Measurements from ENCODE around the gene TSHZ2. TPM values are rescaled to one million over a fixed set of nuclear protein-coding genes. Genes with fewer than 3 reads are reported as not detected.

The TSHZ2 gene
- total RNA-seq, 1 experiment from 2014 or later: 0.07 TPM

GRCh38 chr20:53298911-53299310 is 326.8 kb downstream of the TSHZ2 start:
- H3K4me2 ChIP-seq (ENCODE audit: low read length): no peak overlapping the region
- H3K27me3 ChIP-seq (ENCODE audit: insufficient read depth, low read length): peaks cover 90% of the 10 kb centered on the region
- POLR2A ChIA-PET: no interaction called here
- no peaks in the 10 kb centered on the region for H4K20me1 ChIP-seq (ENCODE audit: insufficient read depth)
- H3K9me2 ChIP-seq (ENCODE audit: insufficient read depth): no peaks in the 10 kb centered on the region
- no peaks in the 10 kb centered on the region for H3K9me3 ChIP-seq (ENCODE audit: control insufficient read depth in 1 of 2, insufficient read depth in 1 of 2, low read depth in 1 of 2, low read length in 2 of 2)
- no peak overlapping the region for H2AFZ ChIP-seq (ENCODE audit: low read depth, low read length, poor library complexity, severe bottlenecking)
- no peaks in the 10 kb centered on the region for H3K4me1 ChIP-seq (ENCODE audit: control insufficient read depth in 1 of 2, insufficient read depth in 2 of 2, low read length in 2 of 2)
- TF ChIP-seq YY1 (IDR thresholded peaks at IDR 0.05; ENCODE audit: extremely low read depth, insufficient replicate concordance, low read depth, low read length): no peak
- no peak for TF ChIP-seq EZH2 (IDR thresholded peaks at IDR 0.05)
- no peak for TF ChIP-seq CBX3 (IDR thresholded peaks at IDR 0.05; ENCODE audit: low read depth)
- TF ChIP-seq FOSL1 (IDR thresholded peaks at IDR 0.05; ENCODE audit: low read depth): no peak
- TF ChIP-seq ELF1 (IDR thresholded peaks at IDR 0.05; ENCODE audit: borderline replicate concordance, low read depth): no peak
- TF ChIP-seq TCF7L2 (IDR thresholded peaks at IDR 0.05; ENCODE audit: borderline replicate concordance, extremely low read depth, insufficient read depth, insufficient read length): no peak
- no peak for TF ChIP-seq SRF (IDR thresholded peaks at IDR 0.05; ENCODE audit: low read depth)
- TF ChIP-seq CEBPB (IDR thresholded peaks at IDR 0.05; ENCODE audit: low read depth): no peak
- TF ChIP-seq, protein P1, sequence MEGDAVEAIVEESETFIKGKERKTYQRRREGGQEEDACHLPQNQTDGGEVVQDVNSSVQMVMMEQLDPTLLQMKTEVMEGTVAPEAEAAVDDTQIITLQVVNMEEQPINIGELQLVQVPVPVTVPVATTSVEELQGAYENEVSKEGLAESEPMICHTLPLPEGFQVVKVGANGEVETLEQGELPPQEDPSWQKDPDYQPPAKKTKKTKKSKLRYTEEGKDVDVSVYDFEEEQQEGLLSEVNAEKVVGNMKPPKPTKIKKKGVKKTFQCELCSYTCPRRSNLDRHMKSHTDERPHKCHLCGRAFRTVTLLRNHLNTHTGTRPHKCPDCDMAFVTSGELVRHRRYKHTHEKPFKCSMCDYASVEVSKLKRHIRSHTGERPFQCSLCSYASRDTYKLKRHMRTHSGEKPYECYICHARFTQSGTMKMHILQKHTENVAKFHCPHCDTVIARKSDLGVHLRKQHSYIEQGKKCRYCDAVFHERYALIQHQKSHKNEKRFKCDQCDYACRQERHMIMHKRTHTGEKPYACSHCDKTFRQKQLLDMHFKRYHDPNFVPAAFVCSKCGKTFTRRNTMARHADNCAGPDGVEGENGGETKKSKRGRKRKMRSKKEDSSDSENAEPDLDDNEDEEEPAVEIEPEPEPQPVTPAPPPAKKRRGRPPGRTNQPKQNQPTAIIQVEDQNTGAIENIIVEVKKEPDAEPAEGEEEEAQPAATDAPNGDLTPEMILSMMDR (IDR thresholded peaks at IDR 0.05 in 2 of 3, conservative IDR thresholded peaks at IDR 0.05 in 1 of 3; ENCODE audit: borderline replicate concordance in 1 of 3, insufficient read depth in 1 of 3, low read depth in 2 of 3, low read length in 2 of 3): no peak
- TF ChIP-seq POLR2AphosphoS5 (IDR thresholded peaks at IDR 0.05; ENCODE audit: low read depth, low read length): no peak
- no peak for TF ChIP-seq POLR2A (IDR thresholded peaks at IDR 0.05; ENCODE audit: borderline replicate concordance, extremely low read depth, insufficient read depth, insufficient read length)
- no peak for TF ChIP-seq ZFX (IDR thresholded peaks at IDR 0.05)
- TF ChIP-seq RAD21 (IDR thresholded peaks at IDR 0.05; ENCODE audit: low read depth): no peak
- TF ChIP-seq JUND (IDR thresholded peaks at IDR 0.05): no peak
- no peak for TF ChIP-seq ATF3 (IDR thresholded peaks at IDR 0.05)
- TF ChIP-seq EGR1 (IDR thresholded peaks at IDR 0.05; ENCODE audit: low read depth): no peak
- ATAC-seq: no peak
- CTCF ChIA-PET: no interaction called here
- intact Hi-C loops (cut with micrococcal nuclease): no loop called here
- H3K9ac ChIP-seq (ENCODE audit: low read length): no peak overlapping the region
- no peak overlapping the region for H3K27ac ChIP-seq (ENCODE audit: low read depth, low read length)
- no peak overlapping the region for H3K4me3 ChIP-seq (replicated peaks in 1 of 2; ENCODE audit: low read depth in 1 of 2, low read length in 2 of 2)
- BruUV-seq (replicated peaks): no TSS peak
- RAD21 ChIA-PET (ENCODE audit: low non-redundant PET in 1 of 2, low total read pairs in 2 of 2, uncharacterized antibody in 2 of 2, unreplicated experiment in 2 of 2): no interaction called here
- H3K79me2 ChIP-seq (ENCODE audit: insufficient read depth, low read length): no peaks in the 10 kb centered on the region
- H3K36me3 ChIP-seq (ENCODE audit: control insufficient read depth in 1 of 2, insufficient read depth in 2 of 2, low read length in 2 of 2): no peaks in the 10 kb centered on the region
- DNase-seq (ENCODE audit: low read depth, low spot score): no peak

Measured in HCT116 (cell line).